ENCODE results near the gene ALAD.

Gene ALAD

GRCh38 chr9:113343732-113344231 is 57.3 kb downstream of the ALAD start:
- peak; percentile 98 for DNase-seq

- DNase-seq: peak; percentile 46
Observed at GRCh38 chr9:113341712-113342410, 59.2 kb downstream of the ALAD start.

GRCh38 chr9:113340011-113340699 is 60.9 kb downstream of the ALAD start, which contains the start of gene WDR31:
Gene WDR31, minus strand, starts transcription at chr9:113340275. Its CDS starts 8,253 bp downstream, at chr9:113332022.
- DNase-seq: peak; percentile 89

- no peak for DNase-seq
Observed at GRCh38 chr9:113337714-113338113, 63.4 kb downstream of the ALAD start.

All from NCI-H2029 (cell line).